ENCODE data around the gene NLRC3. TPM values are rescaled to one million over a fixed set of nuclear protein-coding genes. Genes with fewer than 3 reads are reported as not detected.

Gene NLRC3
- total and polyA plus RNA-seq, 2 donors from 2014 or later = 0.52 to 5.3 TPM

DNA sequence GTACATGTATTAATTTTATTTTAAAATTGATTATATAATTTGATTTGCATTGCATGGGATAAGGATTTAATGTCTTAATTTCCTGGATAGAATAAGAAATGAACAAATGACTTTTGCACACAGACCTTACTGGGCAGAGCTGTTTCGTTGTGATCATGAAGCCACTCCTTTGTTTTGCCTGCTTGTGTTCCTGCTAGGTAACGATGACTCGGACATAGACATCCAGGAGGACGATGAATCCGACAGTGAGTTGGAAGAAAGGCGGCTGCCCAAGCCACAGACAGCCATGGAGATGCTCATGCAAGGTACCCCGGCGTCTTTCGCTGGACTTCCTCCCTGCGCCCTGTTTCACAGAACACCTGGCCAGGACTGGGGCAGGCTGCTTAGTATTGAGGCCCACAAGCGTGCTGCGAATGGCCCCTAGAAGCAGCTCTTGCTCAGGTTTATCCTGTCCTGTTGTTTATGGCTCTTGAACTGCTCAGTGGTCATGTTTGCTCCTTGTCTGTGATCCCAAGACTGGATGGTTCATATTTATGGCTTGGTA is 46.8 kb downstream of the NLRC3 start:
- H3K9ac ChIP-seq (ENCODE audit: low read length in 3 of 3) = no peak overlapping the region
- intact Hi-C loops (cut with DNase I) = no loop called here
- no peaks in the 10 kb centered on the region for H3K4me1 ChIP-seq (ENCODE audit: control insufficient read depth in 2 of 3, insufficient read depth in 2 of 3, low read depth in 1 of 3, low read length in 3 of 3)
- H3K36me3 ChIP-seq (ENCODE audit: control insufficient read depth in 2 of 3, insufficient read depth in 3 of 3, low read length in 3 of 3) = peaks cover 4 to 34% (median 21%) of the 10 kb centered on the region in 3 donors
- no peak overlapping the region for H3K27ac ChIP-seq (ENCODE audit: low read depth in 2 of 2, low read length in 2 of 2)
- no peaks in the 10 kb centered on the region for H3K27me3 ChIP-seq (ENCODE audit: control insufficient read depth, insufficient read depth, low read length)
- DNase-seq (no peak), FAIRE-seq (no peak)
- no peaks in the 10 kb centered on the region for H3K9me3 ChIP-seq (ENCODE audit: control insufficient read depth in 2 of 3, insufficient read depth in 1 of 3, low read length in 3 of 3)
- TF ChIP-seq, protein P1, sequence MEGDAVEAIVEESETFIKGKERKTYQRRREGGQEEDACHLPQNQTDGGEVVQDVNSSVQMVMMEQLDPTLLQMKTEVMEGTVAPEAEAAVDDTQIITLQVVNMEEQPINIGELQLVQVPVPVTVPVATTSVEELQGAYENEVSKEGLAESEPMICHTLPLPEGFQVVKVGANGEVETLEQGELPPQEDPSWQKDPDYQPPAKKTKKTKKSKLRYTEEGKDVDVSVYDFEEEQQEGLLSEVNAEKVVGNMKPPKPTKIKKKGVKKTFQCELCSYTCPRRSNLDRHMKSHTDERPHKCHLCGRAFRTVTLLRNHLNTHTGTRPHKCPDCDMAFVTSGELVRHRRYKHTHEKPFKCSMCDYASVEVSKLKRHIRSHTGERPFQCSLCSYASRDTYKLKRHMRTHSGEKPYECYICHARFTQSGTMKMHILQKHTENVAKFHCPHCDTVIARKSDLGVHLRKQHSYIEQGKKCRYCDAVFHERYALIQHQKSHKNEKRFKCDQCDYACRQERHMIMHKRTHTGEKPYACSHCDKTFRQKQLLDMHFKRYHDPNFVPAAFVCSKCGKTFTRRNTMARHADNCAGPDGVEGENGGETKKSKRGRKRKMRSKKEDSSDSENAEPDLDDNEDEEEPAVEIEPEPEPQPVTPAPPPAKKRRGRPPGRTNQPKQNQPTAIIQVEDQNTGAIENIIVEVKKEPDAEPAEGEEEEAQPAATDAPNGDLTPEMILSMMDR (IDR thresholded peaks at IDR 0.05; ENCODE audit: borderline replicate concordance, extremely low read depth, insufficient read depth) = no peak
- no peak overlapping the region for H3K4me3 ChIP-seq (ENCODE audit: low read length in 3 of 3)

DNA sequence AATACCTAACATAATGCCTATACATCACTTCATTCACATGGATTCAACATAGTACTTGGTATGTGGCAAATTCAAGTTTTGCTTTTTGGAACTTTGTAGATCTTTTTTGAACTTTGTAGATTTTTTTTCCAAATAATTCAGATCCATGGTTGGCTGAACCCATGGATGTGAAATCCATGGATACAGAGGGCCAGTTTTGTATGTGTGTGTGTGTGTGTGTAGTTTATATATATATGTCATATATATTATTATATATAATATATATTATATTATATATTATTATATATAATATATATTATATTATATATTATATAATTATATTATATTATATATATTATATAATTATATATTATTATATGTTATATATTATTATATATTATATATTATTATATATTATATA is 48.0 kb downstream of the NLRC3 start:
- no peaks in the 10 kb centered on the region for H3K4me1 ChIP-seq (ENCODE audit: control insufficient read depth in 2 of 3, insufficient read depth in 2 of 3, low read depth in 1 of 3, low read length in 3 of 3)
- no peak for FAIRE-seq
- no peaks in the 10 kb centered on the region for H3K27me3 ChIP-seq (ENCODE audit: control insufficient read depth, insufficient read depth, low read length)
- H3K9ac ChIP-seq (ENCODE audit: low read length in 3 of 3) = no peak overlapping the region
- H3K9me3 ChIP-seq (ENCODE audit: control insufficient read depth in 2 of 3, insufficient read depth in 1 of 3, low read length in 3 of 3) = no peaks in the 10 kb centered on the region
- DNase-seq = no peak
- peaks cover 7 to 43% (median 27%) of the 10 kb centered on the region in 3 donors for H3K36me3 ChIP-seq (ENCODE audit: control insufficient read depth in 2 of 3, insufficient read depth in 3 of 3, low read length in 3 of 3)
- no peak overlapping the region for H3K4me3 ChIP-seq (ENCODE audit: low read length in 3 of 3)
- H3K27ac ChIP-seq (ENCODE audit: low read depth in 2 of 2, low read length in 2 of 2) = no peak overlapping the region
- TF ChIP-seq, protein P1 (IDR thresholded peaks at IDR 0.05; ENCODE audit: borderline replicate concordance, extremely low read depth, insufficient read depth) = no peak
- intact Hi-C loops (cut with DNase I) = no loop called here

DNA sequence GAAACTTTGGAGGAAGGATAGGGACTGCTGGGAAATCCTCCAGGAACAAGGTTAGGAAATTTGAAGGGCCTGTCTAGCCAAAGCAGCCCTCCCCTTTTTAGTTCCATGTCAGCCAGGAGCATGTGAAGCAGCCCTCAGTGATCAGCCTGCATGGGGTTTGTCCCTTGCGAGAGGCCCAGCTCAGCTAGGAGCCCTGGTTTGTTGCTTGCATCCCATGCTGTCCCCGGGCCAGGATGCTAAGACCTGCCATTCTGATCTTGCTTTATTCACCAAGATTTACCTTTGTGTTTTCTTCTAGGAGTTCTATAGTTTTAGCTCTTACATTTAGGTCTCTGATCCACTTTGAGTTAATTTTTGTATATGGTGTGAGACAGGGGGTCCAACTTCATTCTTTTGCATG is 48.8 kb downstream of the NLRC3 start:
- DNase-seq (no peak), FAIRE-seq (no peak)
- H3K4me1 ChIP-seq (ENCODE audit: control insufficient read depth in 2 of 3, insufficient read depth in 2 of 3, low read depth in 1 of 3, low read length in 3 of 3) = no peaks in the 10 kb centered on the region
- TF ChIP-seq, protein P1 (IDR thresholded peaks at IDR 0.05; ENCODE audit: borderline replicate concordance, extremely low read depth, insufficient read depth) = no peak
- H3K9ac ChIP-seq (ENCODE audit: low read length in 3 of 3) = no peak overlapping the region
- no peak overlapping the region for H3K4me3 ChIP-seq (ENCODE audit: low read length in 3 of 3)
- H3K9me3 ChIP-seq (ENCODE audit: control insufficient read depth in 2 of 3, insufficient read depth in 1 of 3, low read length in 3 of 3) = no peaks in the 10 kb centered on the region
- intact Hi-C loops (cut with DNase I) = no loop called here
- H3K27ac ChIP-seq (ENCODE audit: low read depth in 2 of 2, low read length in 2 of 2) = no peak overlapping the region
- H3K36me3 ChIP-seq (ENCODE audit: control insufficient read depth in 2 of 3, insufficient read depth in 3 of 3, low read length in 3 of 3) = peaks cover 7 to 51% (median 23%) of the 10 kb centered on the region in 3 donors
- no peaks in the 10 kb centered on the region for H3K27me3 ChIP-seq (ENCODE audit: control insufficient read depth, insufficient read depth, low read length)
